Effector memory CD8-positive, alpha-beta T cell (primary cell): ENCODE results near the gene ZCWPW1.

ENCODE experiments used
- ATAC-seq: fragments of 150-1000 bp; cut with Tn5 transposase; replicated peaks from 2 replicates; pipeline ENCODE4 v1.10.0; 2021; ENCODE audit warnings: mild to moderate bottlenecking, moderate library complexity
- DNase-seq, 3 experiments: peaks; one replicate each; pipeline ENCODE4 v3.0.0; 2021
- H3K27ac Mint-ChIP-seq, 2 donors: one replicate each; pipeline ENCODE4 v1.8.0; 2022; ENCODE audit warnings: mild to moderate bottlenecking in 2 of 2, mixed read lengths in 2 of 2, moderate library complexity in 2 of 2
- H3K27me3 Mint-ChIP-seq, 2 donors: one replicate each; pipeline ENCODE4 v1.8.0; 2022; ENCODE audit warnings: mixed read lengths in 2 of 2
- H3K36me3 Mint-ChIP-seq: one replicate; pipeline ENCODE4 v1.8.0; 2022; ENCODE audit warnings: mild to moderate bottlenecking, moderate library complexity, mixed read lengths; ENCODE audit not compliant: insufficient read depth
- H3K4me1 Mint-ChIP-seq, 2 donors: one replicate each; pipeline ENCODE4 v1.8.0; 2022; ENCODE audit warnings: low read depth in 2 of 2, mixed read lengths in 2 of 2
- H3K4me3 Mint-ChIP-seq, 2 donors: one replicate each; pipeline ENCODE4 v1.8.0; 2022; ENCODE audit warnings: mild to moderate bottlenecking in 2 of 2, mixed read lengths in 2 of 2, moderate library complexity in 2 of 2
- H3K9me3 Mint-ChIP-seq, 2 donors: one replicate each; pipeline ENCODE4 v1.8.0; 2022; ENCODE audit warnings: mixed read lengths in 2 of 2

ZCWPW1 gene

DNA sequence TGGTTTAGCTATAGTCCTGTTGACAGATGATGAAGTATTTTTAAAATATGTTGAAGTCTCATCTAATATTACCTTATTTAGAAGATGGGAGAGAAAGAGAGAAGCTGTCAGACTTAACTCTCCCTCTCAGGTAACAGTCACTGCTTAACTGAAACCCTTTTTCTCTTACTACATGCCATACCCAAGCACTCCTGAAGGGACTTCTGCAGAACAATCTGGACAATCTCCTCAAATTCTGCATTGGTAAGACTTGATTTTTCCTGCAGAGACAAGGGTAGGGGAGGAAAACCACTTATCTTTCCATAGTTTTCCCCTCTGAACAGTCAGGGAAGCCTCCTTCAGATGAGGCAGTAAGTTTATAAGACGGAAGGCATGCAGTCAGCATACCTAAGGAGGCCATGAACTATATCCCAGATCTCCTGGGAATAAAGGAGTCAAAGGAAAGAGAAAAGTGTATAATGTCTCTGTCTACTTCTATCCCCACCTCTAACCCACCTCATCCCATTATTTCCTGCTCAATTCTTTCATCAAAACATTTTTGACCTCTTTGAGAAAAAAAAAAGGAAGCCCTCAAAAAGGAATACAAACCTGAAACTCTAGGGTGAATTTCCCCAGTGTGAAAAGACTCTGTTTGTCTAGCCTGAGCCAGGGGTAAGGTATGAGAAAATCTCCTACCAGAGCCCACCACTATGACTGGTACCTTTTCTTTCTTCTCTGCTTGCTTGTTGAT, 9.4 kb downstream of the ZCWPW1 start:
- Mint-ChIP-seq H3K4me1 (peaks cover 0 to 5% of the 10 kb centered on the region in 2 donors), H3K27me3 (no peaks in the 10 kb centered on the region), H3K36me3 (peaks cover 8% of the 10 kb centered on the region), H3K4me3 (no peak overlapping the region), H3K9me3 (no peaks in the 10 kb centered on the region), H3K27ac (peak overlapping the region in 1 of 2 donors; percentile 4)
- ATAC-seq (no peak), DNase-seq (no peak)

DNA sequence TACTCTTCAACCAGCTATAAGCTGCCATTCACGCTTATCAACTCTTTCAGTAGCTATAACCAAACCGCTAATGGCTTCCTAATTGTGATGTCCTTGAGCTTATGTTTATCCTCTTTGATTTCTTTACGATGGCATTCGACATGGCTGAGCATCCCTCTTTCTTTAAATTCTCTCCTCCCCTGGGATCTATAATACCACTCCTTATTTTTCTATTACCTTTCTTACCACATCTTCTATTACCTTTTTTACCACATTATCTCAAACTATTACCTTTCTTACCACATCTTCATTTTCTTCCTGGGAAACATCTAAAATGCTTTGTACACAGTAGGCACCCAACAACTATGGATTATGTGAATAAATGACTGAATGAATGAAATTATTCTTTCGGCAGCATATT, 13.1 kb downstream of the ZCWPW1 start:
- Mint-ChIP-seq H3K4me1 (no peaks in the 10 kb centered on the region), H3K9me3 (no peaks in the 10 kb centered on the region), H3K4me3 (no peak overlapping the region), H3K36me3 (no peaks in the 10 kb centered on the region), H3K27ac (no peak overlapping the region), H3K27me3 (no peaks in the 10 kb centered on the region)
- ATAC-seq = no peak
- no peak for DNase-seq

DNA sequence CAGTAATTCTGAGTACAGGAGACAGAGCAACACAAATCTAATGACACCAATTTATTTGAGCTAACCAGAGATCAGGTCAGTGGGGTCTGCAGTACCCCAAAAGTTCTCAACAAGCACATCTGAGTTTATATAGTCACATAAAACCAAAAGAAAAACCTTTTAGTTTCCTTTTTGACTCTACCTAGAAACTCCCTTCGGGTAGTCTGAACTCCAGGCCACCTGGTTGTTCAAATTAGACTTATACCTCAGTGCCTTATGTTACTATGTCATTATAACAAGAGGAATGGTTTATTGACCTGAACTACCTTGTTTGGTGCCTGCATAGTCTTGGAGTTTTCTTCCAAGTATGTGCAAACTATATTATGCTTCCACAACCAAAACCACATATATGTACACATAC, 14.6 kb downstream of the ZCWPW1 start:
- ATAC-seq = no peak
- H3K9me3 Mint-ChIP-seq = no peaks in the 10 kb centered on the region
- H3K36me3 Mint-ChIP-seq = no peaks in the 10 kb centered on the region
- H3K4me3 Mint-ChIP-seq = no peak overlapping the region
- no peak for DNase-seq
- no peaks in the 10 kb centered on the region for H3K27me3 Mint-ChIP-seq
- no peak overlapping the region for H3K27ac Mint-ChIP-seq
- no peaks in the 10 kb centered on the region for H3K4me1 Mint-ChIP-seq

DNA sequence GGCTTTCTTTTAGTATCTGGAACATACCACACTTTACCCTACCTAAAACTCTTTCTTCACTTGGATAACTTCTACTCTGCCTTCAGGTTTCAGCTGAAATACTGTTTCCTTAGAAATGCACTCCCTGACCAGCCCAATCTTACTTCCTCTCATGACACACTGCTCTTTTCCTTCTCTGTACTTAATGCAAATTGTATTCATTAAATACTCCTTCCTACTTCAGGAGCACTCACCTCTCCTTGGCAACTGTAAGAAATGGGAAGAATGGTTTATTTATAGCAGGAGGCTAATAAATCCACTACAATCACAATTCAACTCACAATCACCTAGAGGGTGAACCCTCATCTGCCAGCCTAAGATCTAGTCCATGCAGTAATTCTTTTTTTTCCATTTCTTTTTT, 15.2 kb downstream of the ZCWPW1 start:
- ATAC-seq (no peak), DNase-seq (no peak)
- Mint-ChIP-seq H3K4me3 (no peak overlapping the region), H3K27me3 (no peaks in the 10 kb centered on the region), H3K36me3 (no peaks in the 10 kb centered on the region), H3K4me1 (no peaks in the 10 kb centered on the region), H3K27ac (no peak overlapping the region), H3K9me3 (no peaks in the 10 kb centered on the region)

DNA sequence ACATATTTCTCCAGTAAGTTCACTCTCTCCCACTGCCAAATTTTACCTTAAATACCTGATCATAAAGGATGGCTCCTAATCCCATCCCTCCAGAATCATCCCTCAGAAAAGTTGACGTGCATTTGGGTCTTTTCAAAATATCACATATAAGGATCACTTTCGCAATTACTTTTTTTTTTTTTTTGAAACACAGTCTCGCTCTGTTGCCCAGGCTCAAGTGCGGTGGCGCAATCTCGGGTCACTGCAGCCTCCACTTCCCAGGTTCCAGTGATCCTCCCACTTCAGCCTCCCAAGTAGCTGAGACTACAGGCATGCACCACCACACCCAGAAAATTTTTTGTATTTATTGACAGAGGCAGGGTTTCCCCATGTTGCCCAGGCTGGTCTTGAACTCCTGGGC, 17.4 kb downstream of the ZCWPW1 start:
- Mint-ChIP-seq H3K4me1 (peaks cover 2 to 3% of the 10 kb centered on the region in 2 donors), H3K27ac (no peak overlapping the region), H3K9me3 (no peaks in the 10 kb centered on the region), H3K27me3 (no peaks in the 10 kb centered on the region), H3K36me3 (no peaks in the 10 kb centered on the region), H3K4me3 (no peak overlapping the region)
- ATAC-seq (no peak), DNase-seq (no peak)

DNA sequence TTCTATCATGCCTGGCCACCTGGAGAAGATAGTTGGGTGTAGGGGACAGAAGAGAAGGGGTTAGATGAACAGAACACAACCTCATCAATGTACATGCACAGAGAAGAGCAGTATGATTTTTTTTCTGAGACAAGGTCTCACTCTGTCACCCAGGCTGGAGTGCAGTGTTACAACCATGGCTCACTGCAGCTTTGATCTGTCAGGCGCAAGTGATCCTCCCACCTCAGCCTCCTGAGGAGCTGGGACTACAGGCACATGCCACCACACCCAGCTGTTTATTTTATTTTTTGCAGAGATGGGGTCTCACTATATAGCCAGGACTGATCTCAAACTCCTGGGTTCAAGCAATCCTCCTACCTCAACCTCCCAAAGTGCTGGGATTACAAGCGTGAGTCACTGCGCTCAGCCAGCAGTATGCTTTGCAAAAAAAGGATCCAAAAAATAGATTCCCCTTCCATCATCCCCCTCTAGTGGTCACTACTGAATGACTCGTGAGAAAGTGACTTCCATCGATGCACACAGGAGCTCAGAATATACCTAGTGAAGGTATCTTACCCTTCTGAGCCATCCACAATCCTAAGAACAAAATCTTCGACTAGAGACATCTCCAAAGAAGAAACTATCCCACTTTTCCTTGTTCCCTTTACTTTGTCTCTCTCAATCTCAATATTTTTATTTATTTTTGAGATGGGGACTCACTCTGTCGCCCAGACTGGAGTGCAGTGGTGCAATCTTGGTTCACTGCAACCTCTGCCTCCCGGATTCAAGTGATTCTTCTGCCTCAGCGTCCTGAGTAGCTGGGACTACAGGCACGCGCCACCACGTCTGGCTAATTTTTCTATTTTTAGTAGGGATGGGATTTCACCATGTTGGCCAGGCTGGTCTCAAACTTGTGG, 21.0 kb downstream of the ZCWPW1 start:
- peak; percentile 93 for ATAC-seq
- Mint-ChIP-seq H3K4me3 (no peak overlapping the region), H3K27me3 (no peaks in the 10 kb centered on the region), H3K9me3 (no peaks in the 10 kb centered on the region), H3K27ac (no peak overlapping the region), H3K4me1 (peaks cover 2 to 3% of the 10 kb centered on the region in 2 donors), H3K36me3 (peaks cover 3% of the 10 kb centered on the region)
- peak; percentile 53 to 63 (median 56) for DNase-seq

DNA sequence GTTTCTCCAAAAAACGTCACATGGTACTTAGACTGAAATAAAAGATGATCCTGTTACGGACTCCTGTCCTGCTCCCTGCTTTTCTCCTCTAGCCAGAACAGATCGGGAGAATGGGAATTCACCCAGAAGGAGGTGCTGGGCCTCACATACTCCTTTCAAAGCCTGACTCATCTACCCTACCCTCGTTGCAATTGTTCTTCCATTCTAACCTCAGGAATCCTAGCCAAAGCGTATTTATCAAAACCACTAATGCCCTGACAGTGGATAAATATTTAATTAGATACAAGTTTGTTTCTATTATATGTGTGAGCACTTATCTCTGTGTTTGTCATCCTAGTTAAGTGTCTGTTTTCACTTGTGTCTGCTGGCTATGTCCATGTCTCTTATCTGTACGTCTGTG, 21.7 kb downstream of the ZCWPW1 start:
- Mint-ChIP-seq H3K4me3 (no peak overlapping the region), H3K27me3 (no peaks in the 10 kb centered on the region), H3K36me3 (peaks cover 3% of the 10 kb centered on the region), H3K4me1 (peaks cover 2 to 3% of the 10 kb centered on the region in 2 donors), H3K27ac (no peak overlapping the region), H3K9me3 (no peaks in the 10 kb centered on the region)
- DNase-seq = no peak
- no peak for ATAC-seq

DNA sequence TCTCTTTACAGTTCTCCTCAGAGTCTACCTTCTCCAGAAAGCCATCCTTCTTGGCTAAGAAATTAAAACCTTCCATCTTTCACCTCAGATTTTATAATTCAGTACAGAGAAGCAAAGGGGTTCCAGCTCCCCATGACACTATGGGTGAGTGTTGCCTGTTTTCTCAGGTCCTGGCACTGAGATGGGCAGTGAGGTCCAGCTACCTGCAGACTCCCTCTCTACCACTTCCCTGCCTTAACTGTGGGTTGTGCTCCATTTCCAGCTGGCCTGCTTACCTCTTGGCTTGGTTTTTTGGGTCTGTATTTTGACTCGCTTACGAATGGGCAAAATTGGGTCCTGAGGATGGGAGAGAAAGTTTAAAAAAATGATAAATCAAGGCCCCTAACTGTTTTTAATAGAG, 26.3 kb downstream of the ZCWPW1 start:
- H3K27me3 Mint-ChIP-seq = no peaks in the 10 kb centered on the region
- H3K4me3 Mint-ChIP-seq = no peak overlapping the region
- no peak overlapping the region for H3K27ac Mint-ChIP-seq
- no peak for DNase-seq
- no peak for ATAC-seq
- peaks cover 10 to 13% of the 10 kb centered on the region in 2 donors for H3K4me1 Mint-ChIP-seq
- H3K9me3 Mint-ChIP-seq = no peaks in the 10 kb centered on the region
- H3K36me3 Mint-ChIP-seq = peaks cover 3% of the 10 kb centered on the region

DNA sequence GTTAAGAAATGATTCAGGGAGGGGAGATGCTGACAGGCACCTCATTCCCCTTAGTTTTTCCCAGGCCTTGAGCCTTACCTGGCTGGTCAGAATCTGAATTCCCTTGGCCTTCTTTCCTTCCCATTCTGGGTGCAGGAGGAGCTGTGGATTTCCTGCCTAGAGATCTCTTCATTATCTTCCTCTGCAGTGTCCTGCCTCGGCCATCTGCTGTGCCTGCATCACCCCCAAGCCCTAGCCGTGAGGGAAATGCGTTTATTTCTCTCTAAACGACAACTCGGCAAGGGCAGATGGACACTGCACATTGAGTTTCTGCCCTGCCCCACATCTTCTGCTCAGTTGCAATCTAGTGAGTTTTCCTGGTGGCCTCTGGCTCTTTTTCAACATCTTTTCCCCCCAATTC, 26.7 kb downstream of the ZCWPW1 start:
- DNase-seq (no peak), ATAC-seq (no peak)
- no peaks in the 10 kb centered on the region for H3K9me3 Mint-ChIP-seq
- H3K27ac Mint-ChIP-seq = no peak overlapping the region
- peaks cover 14 to 17% of the 10 kb centered on the region in 2 donors for H3K4me1 Mint-ChIP-seq
- H3K4me3 Mint-ChIP-seq = no peak overlapping the region
- H3K27me3 Mint-ChIP-seq = no peaks in the 10 kb centered on the region
- H3K36me3 Mint-ChIP-seq = peaks cover 3% of the 10 kb centered on the region

DNA sequence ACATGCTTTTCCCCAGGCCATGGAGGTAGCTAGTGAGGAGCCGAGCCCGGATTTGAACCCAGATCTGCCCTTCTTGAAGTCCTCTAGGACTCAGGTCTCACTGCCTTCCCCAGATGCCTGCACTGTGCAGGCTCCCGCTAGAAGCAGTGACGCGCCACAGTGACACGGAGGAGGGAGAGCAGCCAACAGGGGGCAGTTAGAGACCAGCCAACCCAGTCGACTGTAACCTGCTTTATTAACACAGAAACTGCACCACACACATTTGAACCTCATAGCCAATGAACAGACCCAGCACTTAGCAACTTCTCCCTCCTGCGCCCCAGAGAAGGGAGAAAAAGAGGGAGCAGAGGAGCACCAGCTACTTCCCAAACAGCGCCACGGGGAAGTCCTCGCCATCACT, 27.8 kb downstream of the ZCWPW1 start:
- Mint-ChIP-seq H3K9me3 (no peaks in the 10 kb centered on the region), H3K4me1 (peaks cover 16 to 22% of the 10 kb centered on the region in 2 donors), H3K4me3 (no peak overlapping the region), H3K27ac (no peak overlapping the region), H3K36me3 (peaks cover 7% of the 10 kb centered on the region), H3K27me3 (no peaks in the 10 kb centered on the region)
- ATAC-seq = no peak
- no peak for DNase-seq

DNA sequence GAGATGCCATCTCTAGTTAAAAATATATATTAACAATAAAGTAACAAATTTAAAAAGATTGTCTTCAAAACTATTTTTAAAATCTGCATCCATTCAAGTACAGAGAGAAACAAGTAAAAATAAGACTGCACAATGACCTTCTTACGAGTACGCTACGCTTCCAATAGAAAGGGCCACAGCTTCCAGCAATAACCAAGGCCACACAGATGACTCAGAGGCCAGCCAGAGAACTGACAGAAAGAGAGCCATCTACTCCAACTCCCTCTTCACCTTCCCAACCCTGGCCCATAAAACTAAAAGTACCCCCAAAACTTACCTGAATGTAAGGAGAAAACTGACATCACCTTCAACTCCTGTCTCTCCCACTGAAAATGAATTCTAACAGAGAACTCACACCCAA, 28.5 kb downstream of the ZCWPW1 start:
- ATAC-seq (no peak), DNase-seq (no peak)
- Mint-ChIP-seq H3K4me3 (no peak overlapping the region), H3K27ac (no peak overlapping the region), H3K4me1 (peaks cover 16 to 22% of the 10 kb centered on the region in 2 donors), H3K9me3 (no peaks in the 10 kb centered on the region), H3K36me3 (peaks cover 8% of the 10 kb centered on the region), H3K27me3 (no peaks in the 10 kb centered on the region)

DNA sequence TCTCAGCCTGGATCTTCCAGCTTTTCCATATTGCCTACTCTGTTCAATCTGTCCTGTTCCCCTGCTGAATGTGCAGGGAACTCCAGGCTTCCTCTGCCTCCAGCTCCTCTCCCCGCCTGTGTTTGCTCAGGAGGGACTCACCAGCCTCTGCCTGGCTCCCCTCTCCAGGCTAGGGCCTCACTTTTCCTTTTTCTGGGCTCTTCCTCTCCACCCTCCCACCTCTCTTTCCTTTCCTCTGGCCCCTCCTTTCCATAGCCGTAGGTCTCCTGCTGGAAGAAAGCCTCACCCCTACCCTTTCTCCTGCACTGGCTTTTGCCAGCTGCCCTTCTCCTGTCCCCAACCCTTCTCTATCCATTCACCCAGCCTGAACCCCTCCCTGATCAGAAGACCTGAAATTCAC, 30.3 kb downstream of the ZCWPW1 start:
- Mint-ChIP-seq H3K36me3 (peaks cover 8% of the 10 kb centered on the region), H3K27ac (peak overlapping the region; percentile 46 to 97), H3K4me3 (peak overlapping the region in 1 of 2 donors; percentile 61), H3K27me3 (no peaks in the 10 kb centered on the region), H3K9me3 (no peaks in the 10 kb centered on the region), H3K4me1 (peaks cover 16 to 22% of the 10 kb centered on the region in 2 donors)
- ATAC-seq = no peak
- no peak for DNase-seq

DNA sequence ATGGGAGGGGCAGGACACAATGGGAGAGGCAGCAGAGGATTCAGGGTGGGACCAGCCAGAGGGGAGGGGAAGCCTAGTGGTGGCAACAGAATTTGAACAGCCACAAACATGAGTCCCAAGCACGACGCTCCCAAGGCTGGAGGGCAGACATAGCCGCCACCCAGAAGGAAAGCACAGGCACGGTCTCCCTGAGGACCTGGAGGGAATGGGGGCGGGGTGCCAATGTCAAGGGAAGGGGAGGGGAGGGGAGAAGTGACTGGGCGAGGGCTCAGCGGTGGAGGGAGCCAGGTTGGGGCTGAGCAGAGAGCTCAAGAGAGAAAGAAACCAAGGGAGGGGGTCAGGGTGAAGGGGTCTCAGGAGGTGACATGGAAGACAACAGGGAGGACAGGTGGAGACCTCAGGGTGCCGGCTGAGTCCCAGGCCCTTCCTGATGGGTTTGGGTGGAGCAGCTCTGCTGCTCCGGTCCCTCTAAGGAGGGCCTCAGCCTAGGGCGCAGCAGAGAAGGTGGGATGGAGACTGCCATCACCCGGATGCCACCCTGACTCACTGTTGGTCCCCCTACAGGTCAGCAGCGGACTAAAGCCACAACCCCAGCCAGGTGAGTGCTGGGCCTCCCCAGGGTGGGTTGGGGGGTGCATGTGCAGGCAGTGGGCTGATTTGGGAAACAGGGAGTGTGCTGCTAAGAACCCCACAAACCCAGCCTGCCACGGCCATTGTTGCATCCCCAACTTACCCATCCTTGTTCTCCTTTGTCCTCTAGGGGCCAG, 31.0 kb downstream of the ZCWPW1 start:
- Mint-ChIP-seq H3K27ac (peak overlapping the region; percentile 96 to 97), H3K9me3 (no peaks in the 10 kb centered on the region), H3K27me3 (no peaks in the 10 kb centered on the region), H3K4me3 (peak overlapping the region; percentile 76 to 81), H3K4me1 (peaks cover 16 to 22% of the 10 kb centered on the region in 2 donors), H3K36me3 (peaks cover 11% of the 10 kb centered on the region)
- DNase-seq (no peak), ATAC-seq (no peak)
